Right cardiac atrium (tissue), 5 donors: ENCODE data around the gene KATNB1. TPM values are rescaled to one million over a fixed set of nuclear protein-coding genes. Genes with fewer than 3 reads are reported as not detected.

Source experiments
- ATAC-seq, 2 donors: fragments of 200-7000 bp; cut with Tn5 transposase; one replicate each; pipeline versions ENCODE4 v1.8.0 to v1.9.1; 2020; ENCODE audit warnings: moderate library complexity in 2 of 2, mild to moderate bottlenecking in 1 of 2
- DNase-seq, 3 donors: peaks; one replicate each; pipeline ENCODE4 v3.0.0-alpha.2; 2020
- H3K27ac ChIP-seq: one replicate; pipeline ENCODE4 v1.5.1; 2013; ENCODE audit warnings: mild to moderate bottlenecking, low read length, control low read depth, moderate library complexity
- H3K27me3 ChIP-seq: one replicate; pipeline ENCODE4 v1.6.1; 2013; ENCODE audit not compliant: control insufficient read depth, insufficient read depth
- H3K4me1 ChIP-seq: one replicate; pipeline ENCODE4 v1.6.1; 2013; ENCODE audit warnings: low read length; ENCODE audit not compliant: control insufficient read depth, insufficient read depth
- H3K4me3 ChIP-seq: one replicate; pipeline ENCODE4 v1.5.1; 2013; ENCODE audit warnings: low read length, control low read depth
- H3K9me3 ChIP-seq: one replicate; pipeline ENCODE4 v1.6.1; 2013; ENCODE audit warnings: low read length; ENCODE audit not compliant: control insufficient read depth
- WGBS: extraction: QIAGEN DNeasy Blood & Tissue Kit; methylation state at CpG from one replicate; pipeline ENCODE4 v1.1.7; 2013; 5-methylcytosine and 5-hydroxymethylcytosine counted together
- intact Hi-C, 4 donors: fragments of 100-400 bp; cut with DNase I; formaldehyde crosslinking; loops; one replicate each; pipeline versions ENCODE4 v1.11.0 to v1.14.0; 2022 to 2023
- polyA plus RNA-seq: library from polyadenylated mRNA; stranded (reverse); fragments of 200-250 nt; gene quantifications from one replicate; pipeline ENCODE4 v1.2.3, GENCODE V29; 2013
- total RNA-seq, 4 donors: library from RNA; stranded (reverse); fragmentation: NEBNext Ultra II Directional; extraction: Animal tissue kit (Norgen Biotek cat#: 25700); gene quantifications; one replicate each; pipeline ENCODE4 v1.2.1, GENCODE V29; 2021
- donor health status: healthy with polysubstance abuse.
- donor health status: DM: no; HTN: yes; CAD: no.
- donor health status: DM: no; HTN: no; CAD: no.
- donor health status: DM: no; HTN: yes; CAD: no; lungs with severe emphysema.
- donor health status: DM: yes; HTN: yes; CAD: no.

KATNB1 gene
- total and polyA plus RNA-seq, 5 donors, result 8.4 to 16.3 (median 12.0) TPM

- DNase-seq, result peak in 2 of 3 donors; percentile 70 to 72
- no peaks in the 10 kb centered on the region for H3K27me3 ChIP-seq
- H3K4me3 ChIP-seq, result peak overlapping the region; percentile 38
- peak overlapping the region; percentile 17 for H3K27ac ChIP-seq
- no peaks in the 10 kb centered on the region for H3K4me1 ChIP-seq
- 15% methylated on average over 23 of the region's 23 CpGs for WGBS
- intact Hi-C loops, result loop anchor here in 1 of 4 donors (10.0 kb wide), 1 partner anchor 152 kb away; no protein-coding TSS in a partner anchor
- no peaks in the 10 kb centered on the region for H3K9me3 ChIP-seq
- ATAC-seq, result peak in 1 of 2 donors; percentile 7
Measured at GRCh38 chr16:57736419-57737351, 1.1 kb downstream of the KATNB1 start.

- peak in 1 of 3 donors; percentile 18 for DNase-seq
- H3K27ac ChIP-seq, result no peak overlapping the region
- ATAC-seq, result no peak
- no peak overlapping the region for H3K4me3 ChIP-seq
- intact Hi-C loops, result loop anchor here in 1 of 4 donors (10.0 kb wide), 1 partner anchor 154 kb away; no protein-coding TSS in a partner anchor
- no peaks in the 10 kb centered on the region for H3K9me3 ChIP-seq
- H3K27me3 ChIP-seq, result no peaks in the 10 kb centered on the region
- 97% methylated on average over 7 of the region's 7 CpGs for WGBS
- H3K4me1 ChIP-seq, result no peaks in the 10 kb centered on the region
Measured at GRCh38 chr16:57738844-57739243, 3.3 kb downstream of the KATNB1 start.

GRCh38 chr16:57739756-57740422 lies 4.3 kb downstream of the KATNB1 start:
- intact Hi-C loops, result loop anchor here in 1 of 4 donors (10.0 kb wide), 1 partner anchor 155 kb away; no protein-coding TSS in a partner anchor
- no peak for ATAC-seq
- WGBS, result 96% methylated on average over 18 of the region's 18 CpGs
- H3K9me3 ChIP-seq, result no peaks in the 10 kb centered on the region
- no peak overlapping the region for H3K4me3 ChIP-seq
- peak in 1 of 3 donors; percentile 45 for DNase-seq
- no peaks in the 10 kb centered on the region for H3K4me1 ChIP-seq
- no peaks in the 10 kb centered on the region for H3K27me3 ChIP-seq
- H3K27ac ChIP-seq, result no peak overlapping the region

- Histone ChIP-seq H3K4me1 (no peaks in the 10 kb centered on the region), H3K27ac (no peak overlapping the region), H3K27me3 (no peaks in the 10 kb centered on the region), H3K4me3 (no peak overlapping the region), H3K9me3 (no peaks in the 10 kb centered on the region)
- 93% methylated on average over 24 of the region's 24 CpGs for WGBS
- intact Hi-C loops, result no loop called here
- ATAC-seq (no peak), DNase-seq (peak in 1 of 3 donors; percentile 48)
Measured at GRCh38 chr16:57740423-57741071, 5.0 kb downstream of the KATNB1 start.

GRCh38 chr16:57741660-57742191 lies 6.2 kb downstream of the KATNB1 start:
- H3K4me1 ChIP-seq, result no peaks in the 10 kb centered on the region
- WGBS, result 88% methylated on average over 16 of the region's 16 CpGs
- peak in 1 of 3 donors; percentile 50 for DNase-seq
- no peaks in the 10 kb centered on the region for H3K9me3 ChIP-seq
- H3K27me3 ChIP-seq, result no peaks in the 10 kb centered on the region
- ATAC-seq, result peak in 1 of 2 donors; percentile 5
- intact Hi-C loops, result no loop called here
- H3K27ac ChIP-seq, result no peak overlapping the region
- no peak overlapping the region for H3K4me3 ChIP-seq

- H3K27me3 ChIP-seq, result no peaks in the 10 kb centered on the region
- no peaks in the 10 kb centered on the region for H3K9me3 ChIP-seq
- no peak for DNase-seq
- H3K27ac ChIP-seq, result no peak overlapping the region
- intact Hi-C loops, result no loop called here
- WGBS, result 66% methylated on average over 4 of the region's 4 CpGs
- H3K4me3 ChIP-seq, result no peak overlapping the region
- H3K4me1 ChIP-seq, result no peaks in the 10 kb centered on the region
- no peak for ATAC-seq
Measured at GRCh38 chr16:57742543-57742942, 7.0 kb downstream of the KATNB1 start.

GRCh38 chr16:57743458-57743857 lies 7.9 kb downstream of the KATNB1 start:
- ATAC-seq (no peak), DNase-seq (peak in 1 of 3 donors; percentile 41)
- no peaks in the 10 kb centered on the region for H3K9me3 ChIP-seq
- no peak overlapping the region for H3K27ac ChIP-seq
- H3K4me3 ChIP-seq, result no peak overlapping the region
- H3K4me1 ChIP-seq, result no peaks in the 10 kb centered on the region
- no peaks in the 10 kb centered on the region for H3K27me3 ChIP-seq
- intact Hi-C loops, result no loop called here
- 79% methylated on average over 10 of the region's 10 CpGs for WGBS

- H3K4me3 ChIP-seq, result no peak overlapping the region
- no peak overlapping the region for H3K27ac ChIP-seq
- no peaks in the 10 kb centered on the region for H3K9me3 ChIP-seq
- intact Hi-C loops, result no loop called here
- 91% methylated on average over 23 of the region's 23 CpGs for WGBS
- peak in 1 of 3 donors; percentile 27 for DNase-seq
- H3K27me3 ChIP-seq, result no peaks in the 10 kb centered on the region
- H3K4me1 ChIP-seq, result no peaks in the 10 kb centered on the region
- ATAC-seq, result no peak
Measured at GRCh38 chr16:57743886-57744641, 8.5 kb downstream of the KATNB1 start.

- intact Hi-C loops, result no loop called here
- Histone ChIP-seq H3K4me3 (no peak overlapping the region), H3K27ac (no peak overlapping the region), H3K4me1 (no peaks in the 10 kb centered on the region), H3K27me3 (no peaks in the 10 kb centered on the region), H3K9me3 (no peaks in the 10 kb centered on the region)
- WGBS, result 91% methylated on average over 7 of the region's 7 CpGs
- DNase-seq (no peak), ATAC-seq (no peak)
Measured at GRCh38 chr16:57744642-57744903, 9.0 kb downstream of the KATNB1 start.

GRCh38 chr16:57745768-57746167 lies 10.2 kb downstream of the KATNB1 start:
- DNase-seq (no peak), ATAC-seq (no peak)
- H3K4me1 ChIP-seq, result no peaks in the 10 kb centered on the region
- no peak overlapping the region for H3K27ac ChIP-seq
- no peaks in the 10 kb centered on the region for H3K27me3 ChIP-seq
- WGBS, result 97% methylated on average over 3 of the region's 3 CpGs
- H3K4me3 ChIP-seq, result no peak overlapping the region
- H3K9me3 ChIP-seq, result no peaks in the 10 kb centered on the region
- intact Hi-C loops, result no loop called here
